Measurements from ENCODE around the gene OR52D1. TPM values are rescaled to one million over a fixed set of nuclear protein-coding genes. Genes with fewer than 3 reads are reported as not detected.

Gene OR52D1
- total RNA-seq: not detected
- not detected for polyA plus RNA-seq
- long read RNA-seq, donor 1: 0 reads
- long read RNA-seq, donor 2: 0 reads

- H3K36me3 ChIP-seq (ENCODE audit: insufficient read depth in 1 of 2, low read depth in 1 of 2): no peaks in the 10 kb centered on the region
- DNase-seq (no peak), ATAC-seq (no peak)
- H3K27me3 ChIP-seq (ENCODE audit: insufficient read depth in 3 of 3, low read length in 2 of 3): no peaks in the 10 kb centered on the region
- intact Hi-C loops (cut with DNase I): no loop called here
- no peaks in the 10 kb centered on the region for H3K9me3 ChIP-seq
- no peak within 1 kb of the TSS for H3K4me3 ChIP-seq
- no peaks in the 10 kb centered on the region for H3K4me1 ChIP-seq
- H3K27ac ChIP-seq: no peak within 1 kb of the TSS
- no peak for TF ChIP-seq CTCF (IDR thresholded peaks at IDR 0.05)
These were observed at the start of gene OR52D1 for GRCh38 chr11:5488385-5488784. OR52D1 (plus strand) TSS chr11:5488685; CDS start chr11:5488707, 22 bp downstream.

- 28 to 36% (median 32%) methylated on average over 2 of the region's 2 CpGs for WGBS, 3 donors
- intact Hi-C loops (cut with DNase I): no loop called here
- ATAC-seq: no peak
These were observed 47.1 kb upstream of the OR52D1 start, which contains the start of gene OR51I1 for GRCh38 chr11:5441414-5441813. OR51I1 (minus strand) TSS chr11:5441514; CDS start chr11:5441514, 0 bp downstream.

GRCh38 chr11:5443835-5444393, 44.6 kb upstream of the OR52D1 start:
- DNase-seq (no peak), ATAC-seq (no peak)
- H3K9me3 ChIP-seq: no peaks in the 10 kb centered on the region
- TF ChIP-seq CTCF (IDR thresholded peaks at IDR 0.05): no peak
- H3K4me3 ChIP-seq: no peak overlapping the region
- H3K4me1 ChIP-seq: no peaks in the 10 kb centered on the region
- 34 to 72% (median 48%) methylated on average over 2 of the region's 2 CpGs for WGBS, 3 donors
- H3K27me3 ChIP-seq (ENCODE audit: insufficient read depth in 3 of 3, low read length in 2 of 3): no peaks in the 10 kb centered on the region
- H3K36me3 ChIP-seq (ENCODE audit: insufficient read depth in 1 of 2, low read depth in 1 of 2): no peaks in the 10 kb centered on the region
- intact Hi-C loops (cut with DNase I): no loop called here
- H3K27ac ChIP-seq: no peak overlapping the region

More at GRCh38 chr11:5441414-5441813, 47.1 kb upstream of the OR52D1 start, which contains the start of gene OR51I1:
- Histone ChIP-seq H3K4me3 (no peak within 1 kb of the TSS), H3K4me1 (no peaks in the 10 kb centered on the region), H3K27ac (no peak within 1 kb of the TSS), H3K36me3 (ENCODE audit: insufficient read depth in 1 of 2, low read depth in 1 of 2) (no peaks in the 10 kb centered on the region), H3K27me3 (ENCODE audit: insufficient read depth in 3 of 3, low read length in 2 of 3) (no peaks in the 10 kb centered on the region), H3K9me3 (no peaks in the 10 kb centered on the region)
- no peak for DNase-seq
- TF ChIP-seq CTCF (IDR thresholded peaks at IDR 0.05): no peak

GRCh38 chr11:5449023-5449422, 39.5 kb upstream of the OR52D1 start, which contains the start of gene OR51I2:
OR51I2 (plus strand) TSS chr11:5449323; CDS start chr11:5453489, 4,166 bp downstream.
- Histone ChIP-seq H3K36me3 (ENCODE audit: insufficient read depth in 1 of 2, low read depth in 1 of 2) (no peaks in the 10 kb centered on the region), H3K4me1 (no peaks in the 10 kb centered on the region), H3K9me3 (no peaks in the 10 kb centered on the region), H3K27ac (no peak within 1 kb of the TSS), H3K27me3 (ENCODE audit: insufficient read depth in 3 of 3, low read length in 2 of 3) (no peaks in the 10 kb centered on the region), H3K4me3 (no peak within 1 kb of the TSS)
- 89 to 92% (median 92%) methylated on average over 2 of the region's 2 CpGs for WGBS, 3 donors
- intact Hi-C loops (cut with DNase I): no loop called here
- no peak for ATAC-seq
- no peak for DNase-seq
- no peak for TF ChIP-seq CTCF (IDR thresholded peaks at IDR 0.05)

- Histone ChIP-seq H3K36me3 (ENCODE audit: insufficient read depth in 1 of 2, low read depth in 1 of 2) (no peaks in the 10 kb centered on the region), H3K27me3 (ENCODE audit: insufficient read depth in 3 of 3, low read length in 2 of 3) (no peaks in the 10 kb centered on the region), H3K4me1 (no peaks in the 10 kb centered on the region), H3K27ac (no peak overlapping the region), H3K4me3 (no peak overlapping the region), H3K9me3 (no peaks in the 10 kb centered on the region)
- WGBS, 3 donors: 68 to 83% (median 79%) methylated on average over 4 of the region's 4 CpGs
- DNase-seq (no peak), ATAC-seq (no peak)
- intact Hi-C loops (cut with DNase I): no loop called here
- TF ChIP-seq CTCF (IDR thresholded peaks at IDR 0.05): no peak
These were observed 39.1 kb upstream of the OR52D1 start for GRCh38 chr11:5449432-5449831.
